C4-2B (cell line): ENCODE data around the gene FAM76A.

ENCODE experiments used
- H3K27ac ChIP-seq: fragments of 450-650 bp; 2 replicates; pipeline ENCODE4 v1.5.1; 2017
- CTCF ChIP-seq: fragments of 450-650 bp; conservative IDR thresholded peaks from 2 replicates; pipeline ENCODE4 v1.5.1; 2017; ENCODE audit warnings: mild to moderate bottlenecking
- ZFX ChIP-seq: fragments of 450-650 bp; IDR thresholded peaks from 2 replicates; pipeline ENCODE4 v1.6.1; 2017

Gene FAM76A

GRCh38 chr1:27760426-27760825 lies 34.7 kb downstream of the FAM76A start:
- TF ChIP-seq ZFX (no peak), CTCF (no peak)
- H3K27ac ChIP-seq = no peak overlapping the region

GRCh38 chr1:27762033-27762432 lies 36.3 kb downstream of the FAM76A start:
- no peak overlapping the region for H3K27ac ChIP-seq
- TF ChIP-seq ZFX (no peak), CTCF (no peak)

DNA sequence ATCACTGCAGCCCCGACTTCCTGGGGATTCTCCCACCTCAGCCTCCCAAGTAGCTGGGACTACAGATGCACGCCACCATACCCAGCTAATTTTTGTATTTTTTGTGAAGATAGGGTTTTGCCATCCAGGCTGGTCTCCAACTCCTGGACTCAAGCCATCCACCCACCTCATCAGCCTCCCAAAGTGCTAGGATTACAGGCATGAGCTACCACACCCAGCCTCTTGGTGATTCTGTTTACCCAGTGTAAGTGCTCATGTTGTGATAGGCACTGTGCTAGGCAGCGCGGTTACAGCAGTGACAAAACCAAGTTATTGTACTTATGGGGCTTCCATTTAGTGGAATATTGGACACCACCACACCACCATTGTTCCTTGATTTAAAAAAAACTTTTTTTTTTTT lies 37.6 kb downstream of the FAM76A start:
- no peak for TF ChIP-seq ZFX
- no peak overlapping the region for H3K27ac ChIP-seq

- H3K27ac ChIP-seq = no peak overlapping the region
- no peak for TF ChIP-seq CTCF
- no peak for TF ChIP-seq ZFX
Observed at GRCh38 chr1:27770293-27770830, 44.6 kb downstream of the FAM76A start.

DNA sequence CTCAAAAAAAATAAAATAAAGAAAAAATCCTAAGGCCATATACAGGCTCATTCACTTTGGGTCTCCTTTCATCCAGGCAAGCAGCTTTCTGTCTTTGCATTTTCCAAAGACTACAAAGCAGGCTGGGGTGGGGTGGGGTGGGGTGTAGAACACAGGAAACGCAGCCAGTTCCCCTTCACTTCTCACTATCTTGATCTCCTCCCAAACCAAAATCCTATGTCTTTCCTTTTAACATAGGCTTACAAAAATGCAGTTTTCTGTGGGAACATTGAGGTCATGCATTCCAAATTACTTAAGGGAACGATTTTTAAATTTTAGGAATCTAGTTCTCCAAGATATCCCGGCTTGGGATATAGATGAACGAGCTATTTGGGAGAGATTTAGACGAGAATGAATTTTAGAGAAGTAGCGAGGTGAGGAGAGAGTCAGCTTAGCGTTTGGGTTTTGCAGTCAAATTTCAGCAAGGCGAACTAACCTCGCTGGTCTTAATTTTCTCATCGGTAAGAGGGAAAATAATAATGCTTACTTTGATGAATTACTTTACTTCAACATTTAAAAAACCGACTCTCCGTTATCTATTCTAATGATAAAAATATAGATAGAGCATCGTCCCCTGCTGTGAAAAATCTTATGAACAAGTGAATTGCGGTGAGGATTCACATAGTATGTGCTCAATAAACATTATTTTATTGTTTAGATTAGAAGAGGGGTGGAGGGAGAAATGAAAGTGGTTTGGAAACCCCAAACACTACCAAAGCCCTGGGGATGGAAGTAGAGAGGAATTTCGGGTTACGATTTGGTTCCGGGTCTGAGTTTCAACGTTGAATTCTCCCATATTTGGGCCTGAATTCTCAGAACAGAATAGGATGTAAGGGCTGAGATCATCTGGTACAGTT lies 46.5 kb downstream of the FAM76A start:
- TF ChIP-seq ZFX (no peak), CTCF (no peak)
- peak overlapping the region; percentile 80; the same call in 1 of the 2 replicates for H3K27ac ChIP-seq

- TF ChIP-seq ZFX (peak; percentile 58; the same call in 1 of the 2 replicates), CTCF (no peak)
- peak within 1 kb of the TSS; percentile 80 for H3K27ac ChIP-seq
Observed at GRCh38 chr1:27772932-27773825, 47.4 kb downstream of the FAM76A start, which contains the start of gene STX12. STX12 (plus strand) TSS chr1:27773219; CDS start chr1:27773308, 89 bp downstream.

DNA sequence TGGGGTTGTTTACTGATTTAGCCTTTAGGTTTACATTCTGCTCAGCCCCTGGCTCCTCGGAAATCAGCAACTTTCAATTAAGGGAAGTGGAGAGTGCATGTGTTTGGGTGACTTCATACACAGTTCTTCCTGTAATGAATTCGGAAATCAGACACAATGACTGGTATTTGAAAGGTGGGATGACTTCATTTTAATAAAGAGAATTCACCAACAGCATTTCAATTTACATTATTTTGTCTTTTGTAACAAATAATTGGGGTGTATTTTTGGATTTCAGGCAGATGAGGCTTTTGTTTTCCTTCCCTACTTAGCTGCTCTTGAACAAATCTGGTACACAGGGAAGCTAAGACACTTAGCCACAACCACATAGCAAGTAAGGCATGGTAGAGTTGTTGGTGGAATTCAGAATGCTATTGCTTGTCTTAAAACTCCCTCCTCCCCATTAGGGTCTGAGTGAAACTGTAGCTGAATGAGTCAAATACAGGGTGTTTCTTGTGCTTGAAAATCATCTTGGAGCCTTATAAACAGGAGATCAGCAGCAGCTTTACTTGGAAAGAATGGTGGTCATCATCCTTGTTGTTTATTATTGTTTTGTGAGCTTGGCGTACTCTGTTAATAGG lies 48.2 kb downstream of the FAM76A start:
- H3K27ac ChIP-seq = peak overlapping the region; percentile 80

More for the DNA sequence above, 48.2 kb downstream of the FAM76A start:
- TF ChIP-seq CTCF (no peak), ZFX (no peak)
